MCF 10A (cell line): ENCODE results near the gene KIAA0513. TPM values are rescaled to one million over a fixed set of nuclear protein-coding genes. Genes with fewer than 3 reads are reported as not detected.
"Not testable (repeated sequence)": the region's sequence is repeated elsewhere in the genome, so short reads cannot be mapped to it uniquely, and the experiment has no call there.

Experiments
- BruUV-seq: library from RNA; stranded (reverse); fragments of 400-500 nt; replicated peaks from 2 replicates; lab custom pipeline; 2021; lab: Mats Ljungman, UMichigan
- CTCF ChIA-PET: fragments of 300-600 bp; sonication (Branson Sonifier 250); formaldehyde crosslinking; extraction: SDS; loops from one replicate; lab custom pipeline; 2021; ENCODE audit warnings: antibody characterized with exemption, inconsistent platforms; lab: Yijun Ruan, JAX
- POLR2A ChIA-PET: fragments of 300-600, 350-650 bp; sonication (Branson Sonifier 250); formaldehyde crosslinking; extraction: SDS; loops from one replicate; lab custom pipeline; 2020; ENCODE audit warnings: antibody characterized with exemption, inconsistent platforms; lab: Yijun Ruan, JAX
- DNase-seq: peaks from one replicate; pipeline ENCODE4 v3.0.0-alpha.2; 2018; ENCODE audit not compliant: unreplicated experiment
- H3K27ac Mint-ChIP-seq: one replicate; pipeline ENCODE4 v1.8.0; 2022; ENCODE audit warnings: mild to moderate bottlenecking, low read depth, mixed read lengths; ENCODE audit not compliant: unreplicated experiment
- H3K27me3 Mint-ChIP-seq: one replicate; pipeline ENCODE4 v1.8.0; 2022; ENCODE audit warnings: mixed read lengths; ENCODE audit not compliant: insufficient read depth, unreplicated experiment
- H3K36me3 Mint-ChIP-seq: one replicate; pipeline ENCODE4 v1.8.0; 2022; ENCODE audit warnings: mild to moderate bottlenecking, moderate library complexity, mixed read lengths; ENCODE audit not compliant: insufficient read depth, unreplicated experiment
- H3K4me1 Mint-ChIP-seq: one replicate; pipeline ENCODE4 v1.8.0; 2022; ENCODE audit warnings: mixed read lengths; ENCODE audit not compliant: insufficient read depth, unreplicated experiment
- H3K4me3 Mint-ChIP-seq: one replicate; pipeline ENCODE4 v1.8.0; 2022; ENCODE audit warnings: mild to moderate bottlenecking, moderate library complexity, mixed read lengths; ENCODE audit not compliant: unreplicated experiment
- H3K9me3 Mint-ChIP-seq: one replicate; pipeline ENCODE4 v1.8.0; 2022; ENCODE audit warnings: mixed read lengths; ENCODE audit not compliant: unreplicated experiment
- intact Hi-C: fragments of 100-400 bp; cut with micrococcal nuclease; formaldehyde crosslinking; loops from 2 replicates; pipeline ENCODE4 v1.14.1; 2022
- total RNA-seq: library from RNA; stranded (reverse); gene quantifications from 2 replicates; pipeline ENCODE4 v1.2.3, GENCODE V29; 2022
- TF ChIP-seq, protein P1 (sequence below): fragments of 200-600 bp; IDR thresholded peaks from one replicate; pipeline ENCODE4 v1.8.0; 2022; ENCODE audit warnings: antibody characterized with exemption, mild to moderate bottlenecking; ENCODE audit not compliant: unreplicated experiment

Gene KIAA0513
- total RNA-seq, 1 experiment from 2014 or later: 4.2 TPM

DNA sequence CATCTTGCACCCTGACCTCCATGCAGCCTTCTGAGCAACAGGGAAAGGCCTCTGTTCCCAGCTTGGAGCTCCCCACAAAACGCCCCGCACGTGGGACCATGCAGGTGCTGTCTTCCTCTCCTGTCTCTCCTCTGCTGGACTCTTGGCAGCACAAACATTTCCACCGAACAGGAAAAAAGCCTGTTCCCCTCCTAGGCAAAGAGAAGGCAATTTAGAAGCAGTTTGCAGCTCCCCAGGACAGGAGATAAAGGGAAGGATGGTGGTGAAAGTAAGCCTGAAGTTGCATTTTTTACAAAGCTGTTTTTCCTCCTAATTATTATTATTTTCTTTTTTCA is 92.4 kb downstream of the KIAA0513 start:
- H3K4me1 Mint-ChIP-seq: peaks cover 3% of the 10 kb centered on the region
- H3K27ac Mint-ChIP-seq: no peak overlapping the region
- DNase-seq: no peak
- ChIA-PET CTCF (interaction anchor here (0.7 to 1.0 kb wide), 2 partner anchors 43 to 125 kb away, joined by 3 to 5 read pairs; no protein-coding TSS in a partner anchor), POLR2A (interaction anchor here (0.7 kb wide), 1 partner anchor 88 kb away, joined by 4 read pairs; no protein-coding TSS in a partner anchor)
- TF ChIP-seq, protein P1, sequence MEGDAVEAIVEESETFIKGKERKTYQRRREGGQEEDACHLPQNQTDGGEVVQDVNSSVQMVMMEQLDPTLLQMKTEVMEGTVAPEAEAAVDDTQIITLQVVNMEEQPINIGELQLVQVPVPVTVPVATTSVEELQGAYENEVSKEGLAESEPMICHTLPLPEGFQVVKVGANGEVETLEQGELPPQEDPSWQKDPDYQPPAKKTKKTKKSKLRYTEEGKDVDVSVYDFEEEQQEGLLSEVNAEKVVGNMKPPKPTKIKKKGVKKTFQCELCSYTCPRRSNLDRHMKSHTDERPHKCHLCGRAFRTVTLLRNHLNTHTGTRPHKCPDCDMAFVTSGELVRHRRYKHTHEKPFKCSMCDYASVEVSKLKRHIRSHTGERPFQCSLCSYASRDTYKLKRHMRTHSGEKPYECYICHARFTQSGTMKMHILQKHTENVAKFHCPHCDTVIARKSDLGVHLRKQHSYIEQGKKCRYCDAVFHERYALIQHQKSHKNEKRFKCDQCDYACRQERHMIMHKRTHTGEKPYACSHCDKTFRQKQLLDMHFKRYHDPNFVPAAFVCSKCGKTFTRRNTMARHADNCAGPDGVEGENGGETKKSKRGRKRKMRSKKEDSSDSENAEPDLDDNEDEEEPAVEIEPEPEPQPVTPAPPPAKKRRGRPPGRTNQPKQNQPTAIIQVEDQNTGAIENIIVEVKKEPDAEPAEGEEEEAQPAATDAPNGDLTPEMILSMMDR: no peak
- no peaks in the 10 kb centered on the region for H3K9me3 Mint-ChIP-seq
- H3K36me3 Mint-ChIP-seq: no peaks in the 10 kb centered on the region
- intact Hi-C loops: no loop called here
- no peaks in the 10 kb centered on the region for H3K27me3 Mint-ChIP-seq
- no peak overlapping the region for H3K4me3 Mint-ChIP-seq
- BruUV-seq: no TSS peak

DNA sequence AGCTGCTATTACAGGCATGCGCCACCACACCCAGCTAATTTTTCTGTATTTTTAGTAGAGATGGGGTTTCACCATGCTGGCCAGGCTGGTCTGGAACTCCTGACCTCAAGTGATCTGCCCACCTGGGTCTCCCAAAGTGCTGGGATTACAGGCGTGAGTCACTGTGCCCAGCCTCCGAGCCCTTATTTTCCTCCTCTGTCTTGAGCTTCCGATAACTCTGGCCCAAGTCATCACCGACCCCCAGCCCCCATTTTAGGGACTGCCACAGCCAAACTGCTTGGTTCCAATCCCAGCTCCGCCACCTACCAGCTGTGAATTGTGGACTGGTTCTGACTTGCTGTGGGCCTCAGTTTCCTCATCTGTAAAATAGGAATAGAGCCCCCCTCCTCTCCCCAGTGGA is 95.8 kb downstream of the KIAA0513 start:
- DNase-seq, intact Hi-C loops, H3K4me1 Mint-ChIP-seq, H3K9me3 Mint-ChIP-seq, H3K4me3 Mint-ChIP-seq, H3K27ac Mint-ChIP-seq, BruUV-seq, H3K36me3 Mint-ChIP-seq, H3K27me3 Mint-ChIP-seq: not testable (repeated sequence)
- CTCF ChIA-PET: interaction anchor here (0.6 to 5.0 kb wide), 7 partner anchors 9 to 356 kb away, joined by 3 to 31 read pairs (median 3); no protein-coding TSS in a partner anchor
- POLR2A ChIA-PET: interaction anchor here (0.6 to 1.2 kb wide), 2 partner anchors 26 to 431 kb away, joined by 4 read pairs; no protein-coding TSS in a partner anchor

DNA sequence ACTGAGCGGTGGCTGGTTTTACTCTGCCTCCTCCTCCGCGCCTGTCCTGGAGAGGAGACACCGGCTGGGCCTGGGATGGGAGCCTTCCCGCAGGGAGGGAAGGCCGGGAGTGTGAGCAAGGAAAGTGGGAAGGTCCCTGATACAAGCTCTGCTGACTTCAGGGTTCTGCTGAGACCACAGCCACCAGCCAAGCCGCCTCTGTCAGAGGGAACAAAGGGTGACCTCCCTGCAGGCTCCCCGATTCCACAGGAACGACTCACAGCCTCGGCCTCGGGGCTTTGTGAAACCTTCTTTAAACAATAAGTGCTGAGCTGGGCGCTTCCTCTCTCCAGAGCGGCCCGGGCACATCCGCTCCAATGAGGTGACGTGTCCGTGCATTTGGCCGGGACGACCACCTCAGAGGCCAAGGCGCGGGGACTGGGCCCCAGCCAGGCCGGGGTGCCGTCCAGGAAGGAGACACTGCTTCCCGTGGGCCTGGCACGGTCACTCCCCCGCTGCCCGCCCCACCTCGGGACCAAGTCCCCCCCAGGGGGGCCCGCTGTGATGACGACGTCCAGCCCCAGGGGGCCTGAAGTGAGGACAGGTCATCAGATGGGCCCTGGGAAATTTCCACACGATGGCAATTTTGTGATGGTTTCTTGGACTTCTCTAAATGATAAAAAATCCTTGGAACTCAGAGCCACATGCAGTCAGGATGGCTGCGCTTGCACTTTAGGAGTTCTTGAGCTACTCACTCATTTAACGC is 96.5 kb downstream of the KIAA0513 start:
- ChIA-PET POLR2A (interaction anchor here (1.2 kb wide), 1 partner anchor 25 kb away, joined by 4 read pairs; no protein-coding TSS in a partner anchor), CTCF (interaction anchor here (0.7 to 5.0 kb wide), 5 partner anchors 9 to 357 kb away, joined by 3 to 31 read pairs (median 4); no protein-coding TSS in a partner anchor)
- TF ChIP-seq, protein P1: no peak
- Mint-ChIP-seq H3K27me3 (no peaks in the 10 kb centered on the region), H3K36me3 (no peaks in the 10 kb centered on the region), H3K4me1 (no peaks in the 10 kb centered on the region), H3K27ac (no peak overlapping the region), H3K9me3 (no peaks in the 10 kb centered on the region), H3K4me3 (no peak overlapping the region)
- intact Hi-C loops: no loop called here
- no TSS peak for BruUV-seq
- peak; percentile 68 for DNase-seq

DNA sequence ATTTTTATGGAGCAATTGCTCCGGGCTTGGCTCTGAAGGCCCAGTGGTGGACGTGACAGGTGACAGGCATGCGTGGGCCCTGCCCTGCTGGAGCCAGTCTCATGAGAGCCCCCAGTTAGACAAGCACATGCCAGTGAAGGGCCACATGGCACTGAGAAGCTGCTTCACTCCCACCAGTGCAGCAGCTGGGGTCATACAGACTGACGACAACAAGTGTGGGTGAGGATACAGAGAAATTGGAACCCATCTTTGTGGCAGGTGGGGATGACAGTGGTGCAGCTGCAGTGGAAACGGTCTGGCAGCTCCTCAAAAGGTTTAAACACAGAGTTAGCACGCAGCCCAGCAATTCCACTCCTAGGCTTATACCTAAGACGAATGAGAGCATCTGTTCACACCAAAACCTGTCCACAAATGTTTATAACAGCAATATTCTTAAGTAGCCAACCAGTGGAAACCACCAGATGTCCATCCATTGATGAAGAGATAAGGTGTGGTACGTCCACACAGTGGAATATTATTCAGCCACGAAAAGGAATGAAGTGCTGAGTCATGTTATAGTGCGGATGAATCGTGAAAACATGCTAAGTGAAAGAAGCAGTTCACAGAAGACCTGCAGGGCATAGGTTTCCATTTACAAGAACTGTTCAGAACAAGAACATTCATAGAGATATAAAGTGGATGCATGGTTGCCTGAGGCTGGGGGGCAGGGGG is 97.2 kb downstream of the KIAA0513 start:
- no peaks in the 10 kb centered on the region for H3K9me3 Mint-ChIP-seq
- TF ChIP-seq, protein P1: no peak
- no peak overlapping the region for H3K27ac Mint-ChIP-seq
- no peaks in the 10 kb centered on the region for H3K4me1 Mint-ChIP-seq
- H3K36me3 Mint-ChIP-seq: no peaks in the 10 kb centered on the region
- H3K27me3 Mint-ChIP-seq: no peaks in the 10 kb centered on the region
- ChIA-PET CTCF (interaction anchor here (1.0 to 5.0 kb wide), 2 partner anchors 10 to 150 kb away, joined by 3 to 31 read pairs; no protein-coding TSS in a partner anchor), POLR2A (interaction anchor here (1.2 kb wide), 1 partner anchor 24 kb away, joined by 4 read pairs; no protein-coding TSS in a partner anchor)
- intact Hi-C loops: no loop called here
- BruUV-seq: no TSS peak
- no peak overlapping the region for H3K4me3 Mint-ChIP-seq
- no peak for DNase-seq
